IMR-90 (cell line): ENCODE results near the gene SLCO3A1. TPM values are rescaled to one million over a fixed set of nuclear protein-coding genes. Genes with fewer than 3 reads are reported as not detected.

Source experiments
- ATAC-seq: fragments of 200-7000 bp; cut with Tn5 transposase; 2 replicates; pipeline ENCODE4 v1.9.1; 2020; ENCODE audit warnings: low read depth, mild to moderate bottlenecking, moderate library complexity
- BruUV-seq: library from RNA; stranded (reverse); fragments of 400-500 nt; replicated peaks from 2 replicates; lab custom pipeline; 2021; lab: Mats Ljungman, UMichigan
- CTCF ChIA-PET: fragments of 300-600 bp; formaldehyde crosslinking; extraction: SDS; loops from one replicate; lab custom pipeline; 2021; ENCODE audit warnings: antibody characterized with exemption; lab: Yijun Ruan, JAX
- POLR2A ChIA-PET: fragments of 300-600 bp; sonication (Branson Sonifier 250); formaldehyde crosslinking; loops from one replicate; lab custom pipeline; 2022; ENCODE audit warnings: antibody characterized with exemption; ENCODE audit not compliant: unreplicated experiment; lab: Charles Lee
- DNase-seq: peaks from one replicate; pipeline ENCODE4 v3.0.0; 2013
- H2AFZ ChIP-seq: replicated peaks from 2 replicates; pipeline ENCODE3; 2013; ENCODE audit warnings: low read length, mild to moderate bottlenecking; ENCODE audit not compliant: poor library complexity
- H2AK5ac ChIP-seq: 2 replicates; pipeline ENCODE4 v1.6.1; 2013; ENCODE audit warnings: low read depth, low read length, inconsistent platforms
- H2AK9ac ChIP-seq: replicated peaks from 2 replicates; pipeline ENCODE3; 2013; ENCODE audit warnings: mild to moderate bottlenecking, low read depth, low read length, moderate library complexity; ENCODE audit not compliant: poor library complexity
- H2BK120ac ChIP-seq: 2 replicates; pipeline ENCODE4 v1.6.1; 2013; ENCODE audit warnings: low read depth, low read length, inconsistent platforms
- H2BK15ac ChIP-seq: 3 replicates; pipeline ENCODE4 v1.6.1; 2013; ENCODE audit warnings: low read depth, low read length, inconsistent platforms
- H2BK20ac ChIP-seq: 2 replicates; pipeline ENCODE4 v1.6.1; 2013; ENCODE audit warnings: low read depth, mild to moderate bottlenecking, inconsistent platforms, low read length, moderate library complexity
- H2BK5ac ChIP-seq: 2 replicates; pipeline ENCODE4 v1.6.1; 2013; ENCODE audit warnings: mild to moderate bottlenecking, low read depth, low read length, inconsistent platforms; ENCODE audit not compliant: poor library complexity, severe bottlenecking
- H3K14ac ChIP-seq: replicated peaks from 2 replicates; pipeline ENCODE4 v1.6.1; 2013; ENCODE audit warnings: low read depth, low read length, inconsistent platforms
- H3K18ac ChIP-seq: 2 replicates; pipeline ENCODE4 v1.6.1; 2013; ENCODE audit warnings: low read depth, low read length, control low read depth
- H3K23ac ChIP-seq: 2 replicates; pipeline ENCODE4 v1.6.1; 2013; ENCODE audit warnings: low read depth, low read length, inconsistent platforms
- H3K27ac ChIP-seq: 2 replicates; pipeline ENCODE4 v1.5.1; 2013; ENCODE audit warnings: mild to moderate bottlenecking, control low read depth, low read length; ENCODE audit not compliant: insufficient read depth
- H3K27me3 ChIP-seq: 2 replicates; pipeline ENCODE4 v1.6.1; 2013; ENCODE audit warnings: low read length; ENCODE audit not compliant: control insufficient read depth, insufficient read depth
- H3K36me3 ChIP-seq: 2 replicates; pipeline ENCODE4 v1.6.1; 2013; ENCODE audit warnings: low read length, mixed read lengths; ENCODE audit not compliant: control insufficient read depth, insufficient read depth
- H3K4ac ChIP-seq: 2 replicates; pipeline ENCODE4 v1.6.1; 2013; ENCODE audit warnings: low read depth, low read length, inconsistent platforms
- H3K4me1 ChIP-seq: 2 replicates; pipeline ENCODE4 v1.6.1; 2013; ENCODE audit warnings: low read length, mixed read lengths; ENCODE audit not compliant: control insufficient read depth, insufficient read depth
- H3K4me2 ChIP-seq: 2 replicates; pipeline ENCODE4 v1.6.1; 2013; ENCODE audit warnings: low read depth, mild to moderate bottlenecking, control low read depth, low read length, moderate library complexity
- H3K4me3 ChIP-seq: 2 replicates; pipeline ENCODE4 v1.5.1; 2013; ENCODE audit warnings: low read depth, mild to moderate bottlenecking, control low read depth, low read length, moderate library complexity; ENCODE audit not compliant: insufficient read depth
- H3K56ac ChIP-seq: 2 replicates; pipeline ENCODE4 v1.6.1; 2013; ENCODE audit warnings: low read length, inconsistent platforms; ENCODE audit not compliant: insufficient read depth; ENCODE audit errors: extremely low read depth
- H3K79me1 ChIP-seq, 2 experiments: 2 replicates each; pipeline ENCODE4 v1.6.1; 2013; ENCODE audit warnings: low read length in 2 of 2, inconsistent platforms in 1 of 2, low read depth in 1 of 2
- H3K9ac ChIP-seq: 2 replicates; pipeline ENCODE4 v1.6.1; 2013; ENCODE audit warnings: low read depth, low read length, control low read depth
- H3K9me1 ChIP-seq: 2 replicates; pipeline ENCODE4 v1.6.1; 2013; ENCODE audit warnings: low read length, inconsistent platforms; ENCODE audit not compliant: insufficient read depth
- H3K9me3 ChIP-seq: 2 replicates; pipeline ENCODE4 v1.6.1; 2013; ENCODE audit warnings: low read length; ENCODE audit not compliant: control insufficient read depth, insufficient read depth
- H4K20me1 ChIP-seq: 2 replicates; pipeline ENCODE4 v1.6.1; 2013; ENCODE audit warnings: low read length, inconsistent platforms; ENCODE audit not compliant: insufficient read depth
- H4K5ac ChIP-seq: 2 replicates; pipeline ENCODE4 v1.6.1; 2013; ENCODE audit warnings: mild to moderate bottlenecking, low read depth, low read length, control low read depth
- H4K8ac ChIP-seq, 2 experiments: 2 replicates each; pipeline ENCODE4 v1.6.1; 2013; ENCODE audit warnings: low read depth in 2 of 2, low read length in 2 of 2, control low read depth in 1 of 2, inconsistent platforms in 1 of 2
- H4K91ac ChIP-seq: 2 replicates; pipeline ENCODE4 v1.6.1; 2013; ENCODE audit warnings: low read depth, low read length, inconsistent platforms; ENCODE audit not compliant: insufficient read depth
- BHLHE40 ChIP-seq: fragments of 150-350 bp; IDR thresholded peaks from 2 replicates; pipeline ENCODE4 v1.6.1; 2016; ENCODE audit warnings: mild to moderate bottlenecking, low read depth, low read length
- CEBPB ChIP-seq: IDR thresholded peaks from 2 replicates; pipeline ENCODE4 v1.6.1; 2012; ENCODE audit warnings: low read depth, low read length, improper control_type of control experiment
- FOS ChIP-seq: fragments of 150-350 bp; IDR thresholded peaks from 2 replicates; pipeline ENCODE4 v1.6.1; 2016; ENCODE audit warnings: low read depth, low read length
- MAFK ChIP-seq: IDR thresholded peaks from 2 replicates; pipeline ENCODE4 v1.6.1; 2012; ENCODE audit warnings: low read depth, low read length, improper control_type of control experiment
- MAZ ChIP-seq: IDR thresholded peaks from 2 replicates; pipeline ENCODE4 v1.6.1; 2012; ENCODE audit warnings: low read depth, mild to moderate bottlenecking, low read length, improper control_type of control experiment, moderate library complexity, borderline replicate concordance
- MXI1 ChIP-seq: IDR thresholded peaks from 2 replicates; pipeline ENCODE4 v1.6.1; 2012; ENCODE audit warnings: low read depth, mild to moderate bottlenecking, low read length, moderate library complexity, borderline replicate concordance
- NFE2L2 ChIP-seq: fragments of 150-350 bp; IDR thresholded peaks from 2 replicates; pipeline ENCODE4 v1.6.1; 2016; ENCODE audit warnings: low read depth, mild to moderate bottlenecking, low read length
- POLR2A ChIP-seq: IDR thresholded peaks from 2 replicates; pipeline ENCODE4 v1.6.1; 2012; ENCODE audit warnings: mild to moderate bottlenecking, low read depth, low read length
- RAD21 ChIP-seq: IDR thresholded peaks from 2 replicates; pipeline ENCODE4 v1.6.1; 2012; ENCODE audit warnings: low read length, improper control_type of control experiment
- RCOR1 ChIP-seq: IDR thresholded peaks from 2 replicates; pipeline ENCODE4 v1.6.1; 2012; ENCODE audit warnings: mild to moderate bottlenecking, low read length, improper control_type of control experiment; ENCODE audit not compliant: insufficient replicate concordance
- SMC3 ChIP-seq: fragments of 150-350 bp; IDR thresholded peaks from 2 replicates; pipeline ENCODE4 v1.6.1; 2016; ENCODE audit warnings: low read depth, mild to moderate bottlenecking, antibody characterized with exemption, low read length, moderate library complexity
- USF2 ChIP-seq: fragments of 150-350 bp; IDR thresholded peaks from 2 replicates; pipeline ENCODE4 v1.6.1; 2017; ENCODE audit warnings: mild to moderate bottlenecking, antibody characterized with exemption, low read length, low read depth
- WGBS, 2 experiments: methylation state at CpG; one replicate each; pipeline versions ENCODE4 v1.1.5 to v1.1.7; 2013; ENCODE audit warnings: missing lambda C conversion rate in 2 of 2; ENCODE audit not compliant: insufficient read length in 1 of 2; ENCODE audit errors: extremely low coverage in 2 of 2; 5-methylcytosine and 5-hydroxymethylcytosine counted together
- dilution Hi-C: fragments of 300-500 bp; cut with HindIII; formaldehyde crosslinking; loops from one replicate; pipeline ENCODE4 v1.14.3; 2018; ENCODE audit warnings: low sequenced_read_pairs; ENCODE audit not compliant: unreplicated experiment
- in situ Hi-C: fragments of 300-500 bp; cut with MboI; formaldehyde crosslinking; loops from 3 replicates; pipeline ENCODE4 v1.14.3; 2019; ENCODE audit warnings: low sequenced_read_pairs, inconsistent platforms, mixed read lengths
- intact Hi-C: fragments of 100-400 bp; cut with micrococcal nuclease; formaldehyde crosslinking; loops from 2 replicates; pipeline ENCODE4 v1.10.0; 2022
- polyA plus RNA-seq, 3 experiments: library from polyadenylated mRNA; depleted of rRNA; stranded (reverse); fragments of >200 nt; gene quantifications; 2 replicates each; pipeline ENCODE4 v1.2.3, GENCODE V29; 2012; ENCODE audit warnings: low replicate concordance in 1 of 3
- total RNA-seq: library from RNA; depleted of rRNA; stranded (reverse); fragments of >200 nt; gene quantifications from 2 replicates; pipeline ENCODE4 v1.2.3, GENCODE V29; 2012
- TF ChIP-seq, protein P1 (sequence below): fragments of 150-350 bp; IDR thresholded peaks from 2 replicates; pipeline ENCODE4 v1.6.1; 2016; ENCODE audit warnings: low read depth, mild to moderate bottlenecking, low read length, moderate library complexity, borderline replicate concordance
- TF ChIP-seq, protein P2 (sequence below): conservative IDR thresholded peaks from 2 replicates; pipeline ENCODE4 v1.5.1; 2012; ENCODE audit warnings: mild to moderate bottlenecking, low read depth, low read length, improper control_type of control experiment

Gene SLCO3A1
- total and polyA plus RNA-seq, 2 of the 4 experiments (the other 2 are of a cell fraction) = 4.7 to 8.1 TPM

DNA sequence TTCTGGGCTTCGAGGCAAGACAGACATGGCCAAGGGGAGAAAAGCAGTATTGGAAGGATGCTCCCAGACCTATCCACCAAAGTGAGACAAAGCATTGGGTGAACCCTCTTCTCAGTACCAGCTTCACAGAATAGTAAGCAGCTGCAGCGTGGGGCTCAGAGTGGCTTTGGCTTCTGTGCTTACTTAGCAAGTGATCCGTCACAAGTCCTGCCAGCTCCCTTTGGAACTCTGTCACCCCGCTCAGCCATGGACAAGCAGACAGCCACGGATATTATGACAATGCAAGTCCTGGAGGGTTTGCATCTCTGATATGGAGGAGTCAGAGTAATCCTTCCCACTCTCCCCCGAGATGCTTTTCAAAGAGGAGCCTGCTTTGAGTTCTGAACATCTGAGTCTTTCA lies 90.8 kb downstream of the SLCO3A1 start:
- dilution Hi-C loops (no loop called here), intact Hi-C loops (loop anchor here (10.0 kb wide), 2 partner anchors 130 to 640 kb away; no protein-coding TSS in a partner anchor), in situ Hi-C loops (no loop called here)
- H3K9ac ChIP-seq = no peak overlapping the region
- TF ChIP-seq SMC3 = no peak
- no peak for TF ChIP-seq RAD21
- no peak for TF ChIP-seq CEBPB
- TF ChIP-seq, protein P1, sequence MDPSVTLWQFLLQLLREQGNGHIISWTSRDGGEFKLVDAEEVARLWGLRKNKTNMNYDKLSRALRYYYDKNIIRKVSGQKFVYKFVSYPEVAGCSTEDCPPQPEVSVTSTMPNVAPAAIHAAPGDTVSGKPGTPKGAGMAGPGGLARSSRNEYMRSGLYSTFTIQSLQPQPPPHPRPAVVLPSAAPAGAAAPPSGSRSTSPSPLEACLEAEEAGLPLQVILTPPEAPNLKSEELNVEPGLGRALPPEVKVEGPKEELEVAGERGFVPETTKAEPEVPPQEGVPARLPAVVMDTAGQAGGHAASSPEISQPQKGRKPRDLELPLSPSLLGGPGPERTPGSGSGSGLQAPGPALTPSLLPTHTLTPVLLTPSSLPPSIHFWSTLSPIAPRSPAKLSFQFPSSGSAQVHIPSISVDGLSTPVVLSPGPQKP = no peak
- TF ChIP-seq POLR2A = no peak
- no peak for TF ChIP-seq USF2
- TF ChIP-seq, protein P2, sequence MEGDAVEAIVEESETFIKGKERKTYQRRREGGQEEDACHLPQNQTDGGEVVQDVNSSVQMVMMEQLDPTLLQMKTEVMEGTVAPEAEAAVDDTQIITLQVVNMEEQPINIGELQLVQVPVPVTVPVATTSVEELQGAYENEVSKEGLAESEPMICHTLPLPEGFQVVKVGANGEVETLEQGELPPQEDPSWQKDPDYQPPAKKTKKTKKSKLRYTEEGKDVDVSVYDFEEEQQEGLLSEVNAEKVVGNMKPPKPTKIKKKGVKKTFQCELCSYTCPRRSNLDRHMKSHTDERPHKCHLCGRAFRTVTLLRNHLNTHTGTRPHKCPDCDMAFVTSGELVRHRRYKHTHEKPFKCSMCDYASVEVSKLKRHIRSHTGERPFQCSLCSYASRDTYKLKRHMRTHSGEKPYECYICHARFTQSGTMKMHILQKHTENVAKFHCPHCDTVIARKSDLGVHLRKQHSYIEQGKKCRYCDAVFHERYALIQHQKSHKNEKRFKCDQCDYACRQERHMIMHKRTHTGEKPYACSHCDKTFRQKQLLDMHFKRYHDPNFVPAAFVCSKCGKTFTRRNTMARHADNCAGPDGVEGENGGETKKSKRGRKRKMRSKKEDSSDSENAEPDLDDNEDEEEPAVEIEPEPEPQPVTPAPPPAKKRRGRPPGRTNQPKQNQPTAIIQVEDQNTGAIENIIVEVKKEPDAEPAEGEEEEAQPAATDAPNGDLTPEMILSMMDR = no peak
- TF ChIP-seq BHLHE40 = no peak
- no peak for TF ChIP-seq MAZ
- TF ChIP-seq NFE2L2 = no peak
- TF ChIP-seq MAFK = no peak
- no peak for TF ChIP-seq MXI1
- TF ChIP-seq FOS = no peak
- no peak for TF ChIP-seq RCOR1
- H3K14ac ChIP-seq = no peak overlapping the region
- no peak overlapping the region for H4K91ac ChIP-seq
- no peak for ATAC-seq
- no peak overlapping the region for H3K56ac ChIP-seq
- no peaks in the 10 kb centered on the region for H3K36me3 ChIP-seq
- no peak overlapping the region for H3K23ac ChIP-seq
- H3K9me3 ChIP-seq = no peaks in the 10 kb centered on the region
- ChIA-PET POLR2A (interaction anchor here (0.6 kb wide), 1 partner anchor 131 kb away, joined by 3 read pairs; no protein-coding TSS in a partner anchor), CTCF (no interaction called here)
- no peak overlapping the region for H2AK5ac ChIP-seq
- WGBS, 2 experiments = no CpG with 5 or more reads among the region's 6 CpGs
- no peak overlapping the region for H4K8ac ChIP-seq
- no peak overlapping the region; the same call in 1 of the 2 replicates for H3K4ac ChIP-seq
- no peaks in the 10 kb centered on the region for H4K20me1 ChIP-seq
- no TSS peak for BruUV-seq
- no peaks in the 10 kb centered on the region for H3K27me3 ChIP-seq
- H3K9me1 ChIP-seq = peaks cover 3% of the 10 kb centered on the region; the same call in 1 of the 2 replicates
- H2BK15ac ChIP-seq = no peak overlapping the region
- peaks cover 0 to 16% of the 10 kb centered on the region in 2 experiments; a peak in 1 of 4 replicates for H3K79me1 ChIP-seq
- no peak for DNase-seq
- no peak overlapping the region for H3K4me3 ChIP-seq
- no peak overlapping the region for H2BK20ac ChIP-seq
- no peak overlapping the region for H2BK120ac ChIP-seq
- H3K4me1 ChIP-seq = peaks cover 10% of the 10 kb centered on the region; the same call in 1 of the 2 replicates
- no peak overlapping the region for H3K18ac ChIP-seq
- no peak overlapping the region for H3K27ac ChIP-seq
- no peak overlapping the region for H2AFZ ChIP-seq
- H4K5ac ChIP-seq = no peak overlapping the region
- no peak overlapping the region for H3K4me2 ChIP-seq
- H2AK9ac ChIP-seq = no peak overlapping the region
- no peak overlapping the region for H2BK5ac ChIP-seq
